ENCODE data around the gene SLC6A17.

DNA sequence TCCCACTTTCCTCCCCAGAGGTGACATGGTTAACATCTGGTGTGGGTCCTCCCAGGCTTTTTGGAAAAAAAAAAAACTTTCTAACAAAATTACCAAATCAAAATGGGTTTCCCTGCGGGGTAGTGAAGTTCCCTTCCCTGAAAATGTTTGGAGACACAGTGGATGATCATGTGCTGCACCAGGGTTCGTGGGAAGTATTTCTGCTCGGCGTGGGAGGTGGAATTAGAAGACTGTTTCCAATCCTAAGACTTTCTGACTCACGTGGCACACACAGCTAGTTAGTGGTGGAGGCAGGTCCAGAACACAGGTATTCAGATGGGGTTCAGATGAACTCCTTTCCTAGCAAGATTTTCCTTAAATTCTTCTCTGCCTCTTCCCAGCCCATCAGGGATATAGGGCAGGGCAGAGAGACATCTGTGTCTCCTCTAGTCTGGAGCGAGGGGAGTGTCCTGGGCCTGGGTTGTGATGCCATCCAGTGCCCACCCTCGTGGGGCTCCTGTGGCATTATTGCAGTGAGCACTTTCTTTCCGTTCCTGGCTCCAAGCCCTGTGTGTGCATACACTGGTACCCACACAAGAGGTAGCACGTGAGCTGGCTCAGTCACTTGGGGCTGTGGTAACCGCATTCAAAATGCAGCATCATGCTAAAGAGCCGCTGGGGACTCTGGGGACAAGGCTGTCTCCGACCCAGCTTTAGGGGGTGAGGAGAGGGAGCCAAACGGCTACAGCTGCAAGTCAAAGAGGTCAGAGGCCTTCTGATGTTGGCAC, 87.3 kb downstream of the SLC6A17 start:
- TF ChIP-seq CTCF (IDR thresholded peaks at IDR 0.05; ENCODE audit: insufficient read depth, low read depth, low read length) (no peak), EZH2 (IDR thresholded peaks at IDR 0.05; ENCODE audit: insufficient read depth, low read length) (no peak)

Measured in astrocyte (in vitro differentiated cells and primary cell).